HG03097 (cell line): ENCODE results near the gene ROCK2.

ENCODE experiments used
- ATAC-seq: cut with Tn5 transposase; IDR thresholded peaks from one replicate; pipeline ENCODE4 v1.9.1; 2021; ENCODE audit not compliant: unreplicated experiment, low FRiP score

Gene ROCK2

DNA sequence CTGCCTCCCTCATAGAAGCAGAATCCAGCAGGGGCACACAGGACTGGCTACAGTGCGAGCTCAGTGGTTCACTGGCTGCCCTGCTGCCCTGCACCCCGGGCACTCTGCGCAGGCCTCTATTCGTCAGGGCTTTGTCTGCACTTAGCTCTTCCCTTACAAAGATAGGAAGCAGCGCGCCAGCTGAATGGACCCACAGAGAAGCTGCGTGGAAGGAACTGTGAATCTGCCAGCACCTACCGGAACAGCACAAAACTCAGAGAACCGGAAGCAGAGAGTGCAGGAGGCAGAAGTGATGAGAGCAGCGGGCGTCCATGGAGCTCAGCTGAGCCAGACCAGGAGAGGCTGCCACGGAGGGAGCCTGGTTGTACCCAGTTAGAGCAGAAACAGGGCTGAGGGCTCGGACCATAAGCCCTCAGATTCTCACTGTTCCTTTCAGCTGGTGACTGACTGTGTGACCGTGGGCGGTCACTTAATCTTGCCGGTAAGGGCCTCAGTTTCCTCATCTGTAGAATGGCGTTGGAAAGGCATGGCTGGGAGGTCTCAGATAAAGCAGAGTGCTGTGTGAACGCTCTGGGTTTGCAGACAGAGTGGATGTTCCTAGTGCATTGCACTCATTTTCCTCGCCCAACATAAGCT lies 212.3 kb downstream of the ROCK2 start:
- no peak for ATAC-seq

DNA sequence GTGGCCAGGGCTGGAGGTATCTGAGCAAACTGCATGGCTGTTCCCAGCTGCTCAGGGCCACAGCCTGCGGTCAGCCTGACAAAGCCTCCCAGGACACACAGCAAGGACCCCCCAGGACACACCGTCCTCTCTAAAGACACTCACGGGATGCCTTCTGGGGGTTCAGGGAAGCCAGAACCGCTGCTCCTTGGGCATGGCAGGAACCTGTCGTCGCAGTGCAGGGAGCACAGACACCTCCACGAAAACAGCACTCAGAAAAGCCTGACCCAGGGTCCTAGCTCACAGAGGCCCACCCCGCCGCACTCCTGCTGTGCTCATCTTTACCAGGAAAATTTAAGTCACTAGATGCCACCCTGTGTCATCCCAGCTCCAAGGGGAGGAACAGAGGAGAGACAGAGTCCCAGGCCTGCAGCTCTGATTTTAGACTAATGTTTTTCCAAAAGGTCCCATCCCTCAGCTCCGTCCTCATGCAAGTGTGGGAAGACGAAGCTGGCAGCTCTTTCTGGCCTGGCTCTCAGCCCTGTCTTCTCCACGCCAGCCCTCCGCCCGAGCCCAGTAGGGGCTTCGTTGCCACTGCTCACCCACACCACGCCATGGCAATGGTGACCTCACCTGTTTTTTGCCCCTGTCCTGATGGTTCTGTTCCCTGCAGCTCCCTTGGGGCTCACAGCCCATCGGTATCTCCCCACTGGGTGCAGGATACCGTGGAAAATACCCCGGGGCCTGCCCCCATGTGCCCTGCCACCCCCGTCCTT lies 213.1 kb downstream of the ROCK2 start:
- no peak for ATAC-seq
